B cell (primary cell): ENCODE measurements around the gene ADSS2. TPM values are rescaled to one million over a fixed set of nuclear protein-coding genes. Genes with fewer than 3 reads are reported as not detected.

Source experiments
- ATAC-seq: fragments of 200-7000 bp; cut with Tn5 transposase; one replicate; pipeline ENCODE4 v1.10.0; 2021; ENCODE audit warnings: low read depth, mild to moderate bottlenecking, moderate number of reproducible peaks, moderate library complexity
- CTCF ChIA-PET: fragments of 350-600 bp; sonication (Branson Sonifier 250); formaldehyde crosslinking; loops from one replicate; lab custom pipeline; 2021; ENCODE audit warnings: antibody characterized with exemption, inconsistent platforms; lab: Charles Lee
- POLR2A ChIA-PET: fragments of 350-600 bp; sonication (Branson Sonifier 250); formaldehyde crosslinking; loops from one replicate; lab custom pipeline; 2021; ENCODE audit warnings: antibody characterized with exemption; lab: Charles Lee
- DNase-seq: peaks from one replicate; pipeline ENCODE4 v3.0.0; 2013
- H2AFZ ChIP-seq: 2 replicates; pipeline ENCODE4 v1.6.1; 2012; ENCODE audit warnings: mild to moderate bottlenecking, low read depth, low read length; ENCODE audit not compliant: insufficient read depth, poor library complexity, severe bottlenecking
- H3K27ac ChIP-seq, 2 donors: 1 replicate in 1 of 2; 2 replicates in 1 of 2; pipeline ENCODE4 v1.5.1; 2012 to 2013; ENCODE audit warnings: low read length in 2 of 2, mild to moderate bottlenecking in 2 of 2, moderate library complexity in 1 of 2
- H3K27me3 ChIP-seq, 4 experiments: fragments of 200-600 bp in 1 of 4; sonication (generic) in 1 of 4; replicated peaks in 1 of 4; 1 replicate in 2 of 4; 2 replicates in 2 of 4; pipeline versions ENCODE4 v1.6.1 to v1.7.0; 2013 to 2016; ENCODE audit warnings: low read length in 3 of 4, mild to moderate bottlenecking in 2 of 4, mixed read lengths in 1 of 4, moderate library complexity in 1 of 4; ENCODE audit not compliant: insufficient read depth in 4 of 4, control insufficient read depth in 3 of 4; ENCODE audit errors: control extremely low read depth in 1 of 4
- H3K36me3 ChIP-seq, 2 experiments: replicated peaks in 1 of 2; 1 replicate in 1 of 2; 2 replicates in 1 of 2; pipeline versions ENCODE4 v1.6.1 to v1.7.1; 2013; ENCODE audit warnings: low read length in 1 of 2; ENCODE audit not compliant: insufficient read depth in 2 of 2, control insufficient read depth in 1 of 2; ENCODE audit errors: control extremely low read depth in 1 of 2, extremely low read depth in 1 of 2
- H3K4me1 ChIP-seq, 2 donors: fragments of 200-600 bp in 1 of 2; sonication (generic) in 1 of 2; 1 replicate in 1 of 2; 2 replicates in 1 of 2; pipeline versions ENCODE4 v1.5.1 to v1.6.1; 2013 to 2017; ENCODE audit warnings: low read length in 2 of 2; ENCODE audit not compliant: control insufficient read depth in 2 of 2, insufficient read depth in 2 of 2
- H3K4me2 ChIP-seq: replicated peaks from 2 replicates; pipeline ENCODE3; 2012; ENCODE audit warnings: mild to moderate bottlenecking, low read depth, low read length; ENCODE audit not compliant: poor library complexity, severe bottlenecking
- H3K4me3 ChIP-seq, 5 experiments: fragments of 200-600 bp in 1 of 5; sonication (generic) in 1 of 5; 1 replicate in 3 of 5; 2 replicates in 2 of 5; pipeline versions ENCODE4 v1.5.1 to v1.7.0; 2011 to 2016; ENCODE audit warnings: low read length in 4 of 5, mild to moderate bottlenecking in 4 of 5, low read depth in 2 of 5, control low read depth in 1 of 5, moderate library complexity in 1 of 5; ENCODE audit not compliant: insufficient read depth in 1 of 5; ENCODE audit errors: control extremely low read depth in 1 of 5, extremely low read depth in 1 of 5
- H3K79me2 ChIP-seq: fragments of 200-600 bp; sonication (generic); one replicate; pipeline ENCODE4 v1.6.0; 2016; ENCODE audit warnings: low read length; ENCODE audit not compliant: control insufficient read depth, insufficient read depth
- H3K9ac ChIP-seq: fragments of 200-600 bp; sonication (generic); 2 replicates; pipeline ENCODE4 v1.6.1; 2017; ENCODE audit warnings: mild to moderate bottlenecking, low read length, moderate library complexity
- H3K9me3 ChIP-seq, 3 donors: one replicate each; pipeline versions ENCODE4 v1.6.1 to v1.7.1; 2013; ENCODE audit warnings: low read length in 2 of 3; ENCODE audit not compliant: control insufficient read depth in 2 of 3, insufficient read depth in 1 of 3; ENCODE audit errors: control extremely low read depth in 1 of 3
- H4K20me1 ChIP-seq: 2 replicates; pipeline ENCODE4 v1.6.0; 2012; ENCODE audit warnings: mild to moderate bottlenecking, low read length; ENCODE audit not compliant: insufficient read depth, control insufficient read depth, poor library complexity, severe bottlenecking
- H3K27ac Mint-ChIP-seq: one replicate; pipeline ENCODE4 v1.8.0; 2021; ENCODE audit warnings: mixed read lengths
- H3K27me3 Mint-ChIP-seq: one replicate; pipeline ENCODE4 v1.8.0; 2021; ENCODE audit warnings: mixed read lengths
- H3K4me1 Mint-ChIP-seq: one replicate; pipeline ENCODE4 v1.8.0; 2021; ENCODE audit warnings: mixed read lengths
- H3K4me3 Mint-ChIP-seq: one replicate; pipeline ENCODE4 v1.8.0; 2021; ENCODE audit warnings: mixed read lengths
- H3K9me3 Mint-ChIP-seq: one replicate; pipeline ENCODE4 v1.8.0; 2022; ENCODE audit warnings: mixed read lengths; ENCODE audit not compliant: insufficient read depth
- CTCF ChIP-seq: fragments of 200-600 bp; IDR thresholded peaks from one replicate; pipeline ENCODE4 v1.8.0; 2022; ENCODE audit warnings: antibody characterized with exemption, mild to moderate bottlenecking
- EZH2 ChIP-seq: IDR thresholded peaks from 2 replicates; pipeline ENCODE4 v1.6.1; 2012; ENCODE audit warnings: borderline replicate concordance, low read depth, mild to moderate bottlenecking, moderate library complexity, low read length; ENCODE audit not compliant: insufficient read depth, poor library complexity, severe bottlenecking
- WGBS: methylation state at CpG from one replicate; pipeline ENCODE4 v1.1.5; 2013; ENCODE audit warnings: missing lambda C conversion rate; ENCODE audit not compliant: insufficient coverage; 5-methylcytosine and 5-hydroxymethylcytosine counted together
- intact Hi-C: fragments of 100-400 bp; cut with micrococcal nuclease; formaldehyde crosslinking; loops from one replicate; pipeline ENCODE4 v1.10.0; 2022
- polyA plus RNA-seq: library from polyadenylated mRNA; depleted of rRNA; stranded (reverse); fragments of >200 nt; gene quantifications from 2 replicates; pipeline ENCODE4 v1.2.3, GENCODE V29; 2012
- total RNA-seq, 2 donors: library from RNA; stranded (reverse); fragments of 120-200 nt in 1 of 2; gene quantifications; 1 replicate in 1 of 2; 2 replicates in 1 of 2; pipeline versions ENCODE4 v1.2.3 to v1.2.4, GENCODE V29; 2013 to 2022

ADSS2 gene
- total and polyA plus RNA-seq, 2 donors (not counting 1 experiment from before 2014, with no cell fraction given): 13.0 to 48.4 TPM

GRCh38 chr1:244445320-244446181 lies 6.2 kb downstream of the ADSS2 start:
- H3K4me1 Mint-ChIP-seq: peaks cover 53% of the 10 kb centered on the region
- no peak overlapping the region for H3K9ac ChIP-seq

More at GRCh38 chr1:244445320-244446181, 6.2 kb downstream of the ADSS2 start:
- no peaks in the 10 kb centered on the region for H3K27me3 ChIP-seq
- DNase-seq: no peak
- H3K4me1 ChIP-seq: peaks cover 13 to 14% of the 10 kb centered on the region in 2 donors
- no peak overlapping the region for H3K4me3 Mint-ChIP-seq
- H3K79me2 ChIP-seq: peaks cover 99% of the 10 kb centered on the region
- H3K4me2 ChIP-seq: no peak overlapping the region
- no peak for ATAC-seq
- H4K20me1 ChIP-seq: peaks cover 52% of the 10 kb centered on the region
- TF ChIP-seq CTCF (no peak), EZH2 (no peak)
- no peaks in the 10 kb centered on the region for H3K9me3 ChIP-seq
- H3K4me3 ChIP-seq: no peak overlapping the region
- intact Hi-C loops: no loop called here
- H3K27ac ChIP-seq: peak overlapping the region in 1 of 2 donors; percentile 16
- no peaks in the 10 kb centered on the region for H3K9me3 Mint-ChIP-seq
- peak overlapping the region; percentile 66 for H3K27ac Mint-ChIP-seq
- ChIA-PET POLR2A (no interaction called here), CTCF (no interaction called here)
- H3K27me3 Mint-ChIP-seq: no peaks in the 10 kb centered on the region
- peaks cover 3 to 13% of the 10 kb centered on the region in 2 experiments for H3K36me3 ChIP-seq
- no peak overlapping the region for H2AFZ ChIP-seq
- WGBS: no CpG with 5 or more reads among the region's 2 CpGs
